ENCODE data around the gene TGFB1.
"Not testable (repeated sequence)": the region's sequence is repeated elsewhere in the genome, so short reads cannot be mapped to it uniquely, and the experiment has no call there.

TGFB1 gene

GRCh38 chr19:41353466-41354342, at the start of gene TGFB1:
TGFB1 (minus strand) TSS chr19:41353922; CDS start chr19:41353044, 878 bp downstream.
- peak; percentile 93 for DNase-seq

GRCh38 chr19:41402010-41402409, 48.3 kb upstream of the TGFB1 start:
- DNase-seq = no peak

- no peak for DNase-seq
These were observed 47.8 kb upstream of the TGFB1 start for GRCh38 chr19:41401483-41401882.

- DNase-seq = no peak
These were observed 45.8 kb upstream of the TGFB1 start for GRCh38 chr19:41399525-41399924.

GRCh38 chr19:41399091-41399490, 45.4 kb upstream of the TGFB1 start:
- no peak for DNase-seq

GRCh38 chr19:41398598-41398997, 44.9 kb upstream of the TGFB1 start:
- DNase-seq = no peak

GRCh38 chr19:41398050-41398418, 44.3 kb upstream of the TGFB1 start:
- no peak for DNase-seq

GRCh38 chr19:41397086-41398049, 43.6 kb upstream of the TGFB1 start, which contains the start of the genes BCKDHA and EXOSC5:
BCKDHA (plus strand) TSS chr19:41397818; CDS start chr19:41397828, 10 bp downstream.
EXOSC5 (minus strand) TSS chr19:41397359; CDS start chr19:41397328, 31 bp downstream.
- DNase-seq = peak; percentile 100

GRCh38 chr19:41395355-41395754, 41.6 kb upstream of the TGFB1 start:
- no peak for DNase-seq

GRCh38 chr19:41392775-41393174, 39.1 kb upstream of the TGFB1 start:
- no peak for DNase-seq

- no peak for DNase-seq
These were observed 37.9 kb upstream of the TGFB1 start for GRCh38 chr19:41391618-41392017.

- DNase-seq = no peak
These were observed 32.7 kb upstream of the TGFB1 start for GRCh38 chr19:41386442-41386841.

- DNase-seq = no peak
These were observed 30.6 kb upstream of the TGFB1 start for GRCh38 chr19:41384351-41384750.

- DNase-seq = not testable (repeated sequence)
These were observed 27.8 kb upstream of the TGFB1 start for GRCh38 chr19:41381536-41381935.

GRCh38 chr19:41377977-41378709, 24.4 kb upstream of the TGFB1 start:
- DNase-seq = no peak

GRCh38 chr19:41376998-41377365, 23.3 kb upstream of the TGFB1 start:
- DNase-seq = peak; percentile 35

GRCh38 chr19:41376241-41376997, 22.7 kb upstream of the TGFB1 start, which contains the start of gene TMEM91:
TMEM91 (plus strand) TSS chr19:41376533; CDS start chr19:41378310, 1,777 bp downstream.
- DNase-seq = peak; percentile 42

- no peak for DNase-seq
These were observed 20.3 kb upstream of the TGFB1 start for GRCh38 chr19:41373993-41374392.

GRCh38 chr19:41372501-41372900, 18.8 kb upstream of the TGFB1 start:
- no peak for DNase-seq

- no peak for DNase-seq
These were observed 17.8 kb upstream of the TGFB1 start for GRCh38 chr19:41371541-41371940.

GRCh38 chr19:41371119-41371518, 17.4 kb upstream of the TGFB1 start:
- DNase-seq = not testable (repeated sequence)

GRCh38 chr19:41369769-41370168, 16.0 kb upstream of the TGFB1 start:
- DNase-seq = no peak

All from stimulated activated CD4-positive, alpha-beta T cell treated with anti-CD3 and anti-CD28 coated beads, Interleukin-15, amount 100 ng/mL, for 24 hours (primary cell).